ENCODE results near the gene GAGE12D. TPM values are rescaled to one million over a fixed set of nuclear protein-coding genes. Genes with fewer than 3 reads are reported as not detected.
"Not testable (repeated sequence)": the region's sequence is repeated elsewhere in the genome, so short reads cannot be mapped to it uniquely, and the experiment has no call there.

Gene GAGE12D
- polyA plus RNA-seq (ENCODE audit: insufficient read length): not detected

DNA sequence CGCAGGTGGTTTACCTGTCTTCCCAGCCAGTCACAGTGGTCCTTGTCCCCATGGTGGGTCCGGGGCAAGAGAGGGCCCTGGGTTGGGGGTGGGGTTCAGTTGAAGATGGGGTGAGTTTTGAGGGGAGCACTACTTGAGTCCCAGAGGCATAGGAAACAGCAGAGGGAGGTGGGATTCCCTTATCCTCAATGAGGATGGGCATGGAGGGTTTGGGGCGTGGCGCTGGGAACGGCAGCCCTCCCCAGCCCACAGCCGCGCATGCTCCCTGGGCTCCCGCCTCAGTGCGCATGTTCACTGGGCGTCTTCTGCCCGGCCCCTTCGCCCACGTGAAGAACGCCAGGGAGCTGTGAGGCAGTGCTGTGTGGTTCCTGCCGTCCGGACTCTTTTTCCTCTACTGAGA, at the start of gene GAGE12D:
TSS of gene GAGE12D (plus strand) at position 301 of the 400 bp plus-strand sequence. CDS start 1,155 bp downstream, outside the sequence.
- not testable (repeated sequence) for DNase-seq

- DNase-seq: not testable (repeated sequence)
These were observed 9.7 kb upstream of the GAGE12D start, which contains the start of gene GAGE12C for GRCh38 chrX:49531877-49532276. Gene GAGE12C, plus strand, starts transcription at chrX:49532177. Its CDS starts 1,155 bp downstream, at chrX:49533332.

- DNase-seq: not testable (repeated sequence)
These were observed 9.5 kb downstream of the GAGE12D start, which contains the start of gene GAGE12E for GRCh38 chrX:49550989-49551388. Gene GAGE12E, plus strand, starts transcription at chrX:49551289. Its CDS starts 1,155 bp downstream, at chrX:49552444.

DNA sequence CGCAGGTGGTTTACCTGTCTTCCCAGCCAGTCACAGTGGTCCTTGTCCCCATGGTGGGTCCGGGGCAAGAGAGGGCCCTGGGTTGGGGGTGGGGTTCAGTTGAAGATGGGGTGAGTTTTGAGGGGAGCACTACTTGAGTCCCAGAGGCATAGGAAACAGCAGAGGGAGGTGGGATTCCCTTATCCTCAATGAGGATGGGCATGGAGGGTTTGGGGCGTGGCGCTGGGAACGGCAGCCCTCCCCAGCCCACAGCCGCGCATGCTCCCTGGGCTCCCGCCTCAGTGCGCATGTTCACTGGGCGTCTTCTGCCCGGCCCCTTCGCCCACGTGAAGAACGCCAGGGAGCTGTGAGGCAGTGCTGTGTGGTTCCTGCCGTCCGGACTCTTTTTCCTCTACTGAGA, 19.0 kb downstream of the GAGE12D start, which contains the start of gene GAGE12F:
TSS of gene GAGE12F (plus strand) at position 301 of the 400 bp plus-strand sequence. CDS start 1,155 bp downstream, outside the sequence.
- DNase-seq: not testable (repeated sequence)

DNA sequence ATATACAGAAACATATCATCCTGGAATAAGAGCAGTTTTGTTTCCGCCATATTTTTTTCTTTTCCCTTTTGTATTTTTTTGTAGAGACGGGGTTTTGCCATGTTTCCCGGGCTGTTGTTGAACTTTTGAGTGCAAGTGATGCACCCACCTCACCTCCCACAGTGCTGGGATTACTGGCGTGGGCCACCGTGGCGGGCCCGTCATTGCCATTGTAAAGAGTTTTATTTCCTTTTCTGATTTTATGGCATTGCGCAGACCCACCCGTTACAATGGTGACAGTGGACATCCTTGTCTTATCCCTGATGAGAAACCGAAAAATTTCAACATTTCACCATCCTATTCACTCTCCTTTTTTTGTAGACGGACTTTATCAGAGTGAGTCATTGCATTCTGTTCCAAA, 27.2 kb downstream of the GAGE12D start:
- DNase-seq: not testable (repeated sequence)

GRCh38 chrX:49569152-49569551, 27.6 kb downstream of the GAGE12D start:
- DNase-seq: not testable (repeated sequence)

DNA sequence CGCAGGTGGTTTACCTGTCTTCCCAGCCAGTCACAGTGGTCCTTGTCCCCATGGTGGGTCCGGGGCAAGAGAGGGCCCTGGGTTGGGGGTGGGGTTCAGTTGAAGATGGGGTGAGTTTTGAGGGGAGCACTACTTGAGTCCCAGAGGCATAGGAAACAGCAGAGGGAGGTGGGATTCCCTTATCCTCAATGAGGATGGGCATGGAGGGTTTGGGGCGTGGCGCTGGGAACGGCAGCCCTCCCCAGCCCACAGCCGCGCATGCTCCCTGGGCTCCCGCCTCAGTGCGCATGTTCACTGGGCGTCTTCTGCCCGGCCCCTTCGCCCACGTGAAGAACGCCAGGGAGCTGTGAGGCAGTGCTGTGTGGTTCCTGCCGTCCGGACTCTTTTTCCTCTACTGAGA, 28.6 kb downstream of the GAGE12D start, which contains the start of gene GAGE12G:
TSS of gene GAGE12G (plus strand) at position 301 of the 400 bp plus-strand sequence. CDS start 1,155 bp downstream, outside the sequence.
- not testable (repeated sequence) for DNase-seq

DNA sequence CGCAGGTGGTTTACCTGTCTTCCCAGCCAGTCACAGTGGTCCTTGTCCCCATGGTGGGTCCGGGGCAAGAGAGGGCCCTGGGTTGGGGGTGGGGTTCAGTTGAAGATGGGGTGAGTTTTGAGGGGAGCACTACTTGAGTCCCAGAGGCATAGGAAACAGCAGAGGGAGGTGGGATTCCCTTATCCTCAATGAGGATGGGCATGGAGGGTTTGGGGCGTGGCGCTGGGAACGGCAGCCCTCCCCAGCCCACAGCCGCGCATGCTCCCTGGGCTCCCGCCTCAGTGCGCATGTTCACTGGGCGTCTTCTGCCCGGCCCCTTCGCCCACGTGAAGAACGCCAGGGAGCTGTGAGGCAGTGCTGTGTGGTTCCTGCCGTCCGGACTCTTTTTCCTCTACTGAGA, 38.1 kb downstream of the GAGE12D start, which contains the start of gene GAGE12H:
TSS of gene GAGE12H (plus strand) at position 301 of the 400 bp plus-strand sequence. CDS start 1,155 bp downstream, outside the sequence.
- DNase-seq: not testable (repeated sequence)

- not testable (repeated sequence) for DNase-seq
These were observed 47.7 kb downstream of the GAGE12D start, which contains the start of gene GAGE2A for GRCh38 chrX:49589196-49589595. Gene GAGE2A, plus strand, starts transcription at chrX:49589496. Its CDS starts 1,155 bp downstream, at chrX:49590651.

DNA sequence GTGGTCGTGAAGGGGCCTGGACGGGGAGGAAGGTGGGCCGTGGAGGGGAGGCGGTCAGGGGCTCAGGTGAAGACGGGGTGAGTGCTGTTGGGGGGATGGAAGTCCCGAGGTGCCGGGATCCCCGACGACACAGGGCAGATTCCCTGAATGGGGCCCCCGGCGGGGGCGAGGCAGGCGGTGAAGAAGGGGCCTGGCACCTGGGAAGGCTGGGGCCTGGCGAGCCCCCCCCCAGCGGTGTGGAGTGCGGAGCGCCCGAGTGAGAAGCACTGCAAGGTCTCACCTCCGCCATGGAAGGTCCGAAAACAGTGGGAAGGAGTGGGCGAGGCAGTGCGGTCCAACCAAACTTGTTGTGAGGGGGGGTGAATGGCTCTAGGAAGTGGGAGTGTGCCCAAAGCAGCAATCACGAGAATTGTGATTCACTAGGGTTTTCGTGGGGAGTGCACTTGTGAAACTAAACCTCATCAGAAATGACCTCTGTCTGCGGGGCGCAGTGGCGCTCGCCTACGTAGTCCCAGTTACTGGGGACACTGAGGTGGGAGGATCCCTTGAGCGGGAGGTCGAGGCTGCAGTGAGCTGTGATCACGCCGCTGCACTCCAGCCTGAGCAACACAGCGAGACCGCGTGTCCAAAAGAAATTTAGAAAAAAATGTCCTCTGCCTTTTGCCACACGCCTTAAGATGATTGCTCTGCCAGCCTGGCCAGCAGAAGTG, 48.4 kb downstream of the GAGE12D start:
- DNase-seq: not testable (repeated sequence)

- DNase-seq: not testable (repeated sequence)
These were observed 49.0 kb downstream of the GAGE12D start for GRCh38 chrX:49590488-49590887.

Other genes starting within 250 kb of the GAGE12D start
- gene GAGE10, start 238.1 kb upstream of the GAGE12D start, polyA plus RNA-seq (ENCODE audit: insufficient read length): not detected
- not detected for gene GAGE12J, start 219.7 kb upstream of the GAGE12D start, polyA plus RNA-seq (ENCODE audit: insufficient read length)
- gene GAGE13, start 210.2 kb upstream of the GAGE12D start, polyA plus RNA-seq (ENCODE audit: insufficient read length): not detected
- not detected for gene GAGE12C, start 9.6 kb upstream of the GAGE12D start, polyA plus RNA-seq (ENCODE audit: insufficient read length)
- gene GAGE12E, start 9.6 kb downstream of the GAGE12D start, polyA plus RNA-seq (ENCODE audit: insufficient read length): not detected
- not detected for gene GAGE12F, start 19.1 kb downstream of the GAGE12D start, polyA plus RNA-seq (ENCODE audit: insufficient read length)
- gene GAGE12G, start 28.7 kb downstream of the GAGE12D start, polyA plus RNA-seq (ENCODE audit: insufficient read length): not detected
- gene GAGE12H, start 38.2 kb downstream of the GAGE12D start, polyA plus RNA-seq (ENCODE audit: insufficient read length): not detected
- gene GAGE2A, start 47.8 kb downstream of the GAGE12D start, polyA plus RNA-seq (ENCODE audit: insufficient read length): not detected
- not detected for gene GAGE1, start 57.3 kb downstream of the GAGE12D start, polyA plus RNA-seq (ENCODE audit: insufficient read length)
- gene PAGE1, start 154.3 kb downstream of the GAGE12D start, polyA plus RNA-seq (ENCODE audit: insufficient read length): not detected